HG03103 (cell line): ENCODE results near the gene NPC1.
"Not testable (repeated sequence)": the region's sequence is repeated elsewhere in the genome, so short reads cannot be mapped to it uniquely, and the experiment has no call there.

Experiments
- ATAC-seq: cut with Tn5 transposase; IDR thresholded peaks from one replicate; pipeline ENCODE4 v1.9.1; 2021; ENCODE audit warnings: low read depth; ENCODE audit not compliant: unreplicated experiment

Gene NPC1

DNA sequence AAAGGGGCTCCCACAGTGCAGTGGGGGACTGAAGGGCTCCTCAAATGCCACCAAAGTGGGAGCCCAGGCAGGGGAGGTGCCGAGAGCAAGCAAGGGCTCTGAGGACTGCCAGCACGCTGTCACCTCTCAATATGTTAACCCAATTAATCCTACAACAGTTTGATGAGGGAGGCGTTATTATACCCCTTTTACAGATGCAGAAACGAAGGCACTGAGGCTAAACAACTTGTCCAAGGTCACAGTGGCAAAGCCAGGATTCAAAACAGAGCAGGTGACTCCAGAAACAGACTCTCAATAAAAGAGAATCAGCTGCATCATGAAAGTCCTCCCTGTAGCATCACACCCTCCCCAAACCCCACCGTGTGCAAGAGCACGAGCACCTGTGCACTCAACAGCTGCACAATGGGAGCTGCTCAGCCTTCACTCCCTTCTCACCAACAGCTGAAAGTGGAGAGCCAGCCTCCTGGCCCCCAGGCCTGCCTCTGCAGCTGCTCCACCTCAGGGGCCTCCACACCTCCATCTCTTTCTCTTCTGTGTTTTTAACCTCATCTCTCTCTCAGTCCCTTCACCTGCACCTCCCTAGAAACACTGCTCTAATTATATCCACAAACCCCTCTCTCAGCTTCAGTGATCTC, 8.1 kb downstream of the NPC1 start:
- ATAC-seq: no peak

- ATAC-seq: not testable (repeated sequence)
Observed at GRCh38 chr18:23577521-23577920, 8.8 kb downstream of the NPC1 start.

GRCh38 chr18:23575309-23575651, 11.0 kb downstream of the NPC1 start:
- no peak for ATAC-seq

GRCh38 chr18:23574611-23575308, 11.5 kb downstream of the NPC1 start:
- no peak for ATAC-seq

DNA sequence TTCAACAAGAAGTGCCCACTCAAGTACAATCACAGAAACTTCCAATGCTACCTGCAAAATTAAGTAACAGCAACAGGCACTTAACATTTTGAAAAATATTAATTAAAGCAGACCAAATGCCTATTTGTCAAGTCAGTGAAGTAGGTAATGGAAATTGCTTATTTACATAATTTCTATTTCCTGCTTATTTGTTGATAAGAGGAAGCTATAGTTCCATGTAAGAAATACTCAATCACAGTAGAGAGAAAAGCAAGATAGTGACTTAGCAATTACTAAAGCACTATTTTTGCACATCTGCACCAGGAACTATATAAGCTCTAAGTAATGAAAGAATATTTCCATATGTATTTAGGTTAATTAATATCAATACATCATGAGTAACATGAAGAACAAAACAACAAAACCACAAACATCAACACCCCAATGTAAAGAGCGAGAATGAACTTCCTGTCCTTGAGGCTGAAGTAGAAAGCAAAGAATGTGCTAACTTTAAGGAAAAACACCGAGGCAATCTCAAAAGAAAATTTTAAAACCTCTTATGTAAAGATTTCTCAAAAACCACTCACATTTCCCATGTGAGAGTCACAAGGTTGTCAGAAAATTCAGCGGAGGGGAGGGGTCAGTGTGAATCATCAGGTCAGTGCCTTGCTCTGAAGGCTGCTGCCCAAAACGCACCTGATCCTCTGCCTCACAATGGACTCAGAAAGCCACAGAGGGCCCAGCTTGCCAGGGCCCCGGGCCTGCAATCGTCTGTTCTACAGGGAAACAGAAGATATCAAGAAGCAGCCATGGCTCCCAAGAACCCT, 12.5 kb downstream of the NPC1 start:
- no peak for ATAC-seq

GRCh38 chr18:23573020-23573419, 13.3 kb downstream of the NPC1 start:
- ATAC-seq: no peak

GRCh38 chr18:23572570-23572969, 13.7 kb downstream of the NPC1 start:
- no peak for ATAC-seq

DNA sequence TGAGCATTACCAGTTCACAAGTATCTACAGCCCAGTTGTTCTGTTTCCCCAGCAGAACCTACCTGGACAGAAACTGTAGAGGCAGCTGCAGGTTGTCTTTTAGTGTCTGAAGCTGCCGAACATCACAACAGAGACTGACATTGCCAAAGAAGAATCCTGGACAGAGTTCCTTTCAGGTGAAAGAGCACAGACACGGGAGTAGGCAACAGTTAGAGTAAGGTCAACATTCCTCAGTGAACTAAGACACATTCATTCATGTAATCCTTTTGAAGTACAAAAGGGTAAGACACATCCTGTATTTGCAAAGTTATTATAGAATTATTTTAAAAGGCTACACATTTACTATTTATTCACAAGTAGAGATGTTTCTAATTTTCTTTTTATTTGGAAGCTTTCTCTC, 14.3 kb downstream of the NPC1 start:
- ATAC-seq: no peak

DNA sequence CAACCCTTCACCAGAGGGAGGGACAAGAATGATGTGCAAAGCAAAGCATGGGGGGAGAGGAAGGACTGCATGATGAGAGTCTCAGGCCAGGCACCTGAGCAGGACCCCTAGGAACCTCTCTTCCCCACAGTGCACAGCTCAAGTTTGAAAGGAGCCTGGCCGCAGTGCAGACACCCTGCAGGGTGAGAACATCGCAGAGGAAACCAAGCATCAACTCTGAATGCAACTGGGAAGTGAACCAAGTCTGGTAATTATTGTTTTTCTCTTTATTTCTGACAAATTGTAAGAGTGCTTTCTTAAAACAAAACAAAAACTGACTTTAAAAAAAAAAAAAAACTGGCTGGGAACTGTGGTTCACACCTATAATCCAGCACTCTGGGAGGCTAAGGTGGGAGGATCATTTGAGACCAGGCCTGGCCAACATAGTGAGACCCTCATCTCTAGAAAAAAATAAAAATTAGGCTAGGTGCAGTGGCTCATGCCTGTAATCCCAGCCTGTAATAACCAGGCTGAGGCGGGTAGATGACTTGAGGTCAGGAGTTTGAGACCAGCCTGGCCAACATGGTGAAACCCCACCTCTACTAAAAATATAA, 15.3 kb downstream of the NPC1 start:
- ATAC-seq: no peak

DNA sequence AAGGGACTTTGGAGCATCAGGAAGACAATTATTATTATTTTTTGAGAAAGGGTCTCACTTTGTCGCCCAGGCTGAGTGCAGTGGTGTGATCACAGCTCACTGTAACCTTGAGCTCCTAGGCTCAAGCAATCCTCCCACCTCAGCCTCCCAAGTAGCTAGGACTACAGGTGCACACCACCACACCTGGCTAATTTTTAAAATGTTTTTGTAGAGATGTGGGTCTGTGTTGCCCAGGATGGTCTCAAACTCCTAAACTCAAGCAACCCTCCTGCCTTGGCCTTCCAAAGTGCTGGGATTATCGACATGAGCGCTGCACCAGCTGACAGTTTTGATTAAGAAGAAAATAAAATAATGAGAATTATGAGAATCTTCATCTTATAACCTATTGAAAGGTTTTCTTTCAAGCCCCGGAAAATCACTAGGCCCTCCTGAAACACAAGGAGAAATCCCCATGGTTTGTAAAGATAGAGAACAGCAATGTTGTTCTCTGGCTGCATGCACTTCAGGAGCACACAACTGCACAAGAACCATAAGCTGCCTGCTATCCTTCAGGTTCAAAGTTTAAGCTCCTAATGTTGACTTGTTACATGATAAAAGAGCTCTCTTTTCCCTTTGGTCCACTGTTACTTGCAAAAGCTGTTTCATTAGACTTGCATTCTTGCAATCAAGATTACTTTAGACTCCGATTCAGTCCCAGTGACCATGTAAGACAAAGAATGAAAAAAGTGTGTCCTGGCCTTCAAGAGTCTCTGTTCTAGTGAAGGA, 16.8 kb downstream of the NPC1 start:
- ATAC-seq: no peak

GRCh38 chr18:23568281-23569138, 17.8 kb downstream of the NPC1 start:
- no peak for ATAC-seq

GRCh38 chr18:23567671-23568070, 18.6 kb downstream of the NPC1 start:
- no peak for ATAC-seq

GRCh38 chr18:23565916-23566547, 20.3 kb downstream of the NPC1 start:
- no peak for ATAC-seq

GRCh38 chr18:23563377-23564043, 22.8 kb downstream of the NPC1 start:
- ATAC-seq: no peak

GRCh38 chr18:23560186-23560585, 26.1 kb downstream of the NPC1 start:
- ATAC-seq: no peak

- ATAC-seq: not testable (repeated sequence)
Observed at GRCh38 chr18:23557511-23557910, 28.8 kb downstream of the NPC1 start.

DNA sequence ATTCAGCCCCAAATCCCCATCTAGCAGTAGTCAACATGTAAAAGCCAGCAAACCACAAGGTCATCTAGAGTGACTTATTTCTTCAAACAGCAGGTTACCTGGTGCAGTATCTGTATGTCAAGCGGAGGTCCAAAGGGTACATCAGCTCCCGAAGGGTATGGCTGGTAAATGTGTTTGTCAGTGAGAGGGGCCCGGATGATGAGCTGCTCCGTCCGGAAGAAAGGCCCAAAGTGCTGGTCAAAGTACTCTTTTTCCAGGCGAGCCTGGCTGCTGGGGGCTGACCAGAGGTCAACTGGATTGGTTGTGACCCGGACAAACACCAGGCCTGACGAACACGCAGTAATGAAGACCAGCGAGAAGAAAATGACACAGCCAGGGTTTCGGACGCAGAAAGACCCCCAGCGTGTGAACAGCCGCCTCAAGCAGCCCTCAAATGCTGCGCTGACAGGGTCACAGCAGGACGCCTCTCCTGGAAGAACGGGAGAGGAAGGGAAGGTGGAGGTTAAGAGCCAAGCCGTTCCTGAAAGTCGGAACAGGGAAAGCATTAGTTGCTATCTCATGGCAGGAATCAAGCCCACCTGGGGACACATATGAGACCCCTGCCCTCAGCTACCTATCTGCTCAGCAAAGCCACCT, 30.0 kb downstream of the NPC1 start:
- no peak for ATAC-seq

- no peak for ATAC-seq
Observed at GRCh38 chr18:23553887-23554286, 32.4 kb downstream of the NPC1 start.
